ENCODE results near the gene RHAG.
"Not testable (repeated sequence)": the region's sequence is repeated elsewhere in the genome, so short reads cannot be mapped to it uniquely, and the experiment has no call there.

RHAG gene

DNA sequence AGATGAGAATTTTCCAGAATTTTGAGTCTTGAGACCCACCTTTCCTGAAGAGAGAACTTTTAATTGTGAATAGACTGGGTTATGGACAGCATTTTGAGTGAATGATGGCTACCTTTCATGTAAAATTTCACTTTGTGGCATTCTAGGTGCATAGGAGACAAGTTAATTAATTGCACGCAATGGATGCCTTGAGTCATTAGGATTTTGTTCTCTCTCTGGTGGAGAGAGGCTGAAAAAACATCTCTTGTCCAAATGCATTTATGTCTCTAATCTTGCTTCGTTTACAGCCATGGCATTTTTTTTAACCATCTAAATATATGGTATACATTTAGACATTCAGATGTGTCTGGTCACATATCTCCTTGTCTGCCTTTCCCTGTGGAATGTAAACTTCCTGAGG, 3.1 kb downstream of the RHAG start:
- DNase-seq (ENCODE audit: extremely low read depth, low read depth) = no peak
- TF ChIP-seq, protein P1, sequence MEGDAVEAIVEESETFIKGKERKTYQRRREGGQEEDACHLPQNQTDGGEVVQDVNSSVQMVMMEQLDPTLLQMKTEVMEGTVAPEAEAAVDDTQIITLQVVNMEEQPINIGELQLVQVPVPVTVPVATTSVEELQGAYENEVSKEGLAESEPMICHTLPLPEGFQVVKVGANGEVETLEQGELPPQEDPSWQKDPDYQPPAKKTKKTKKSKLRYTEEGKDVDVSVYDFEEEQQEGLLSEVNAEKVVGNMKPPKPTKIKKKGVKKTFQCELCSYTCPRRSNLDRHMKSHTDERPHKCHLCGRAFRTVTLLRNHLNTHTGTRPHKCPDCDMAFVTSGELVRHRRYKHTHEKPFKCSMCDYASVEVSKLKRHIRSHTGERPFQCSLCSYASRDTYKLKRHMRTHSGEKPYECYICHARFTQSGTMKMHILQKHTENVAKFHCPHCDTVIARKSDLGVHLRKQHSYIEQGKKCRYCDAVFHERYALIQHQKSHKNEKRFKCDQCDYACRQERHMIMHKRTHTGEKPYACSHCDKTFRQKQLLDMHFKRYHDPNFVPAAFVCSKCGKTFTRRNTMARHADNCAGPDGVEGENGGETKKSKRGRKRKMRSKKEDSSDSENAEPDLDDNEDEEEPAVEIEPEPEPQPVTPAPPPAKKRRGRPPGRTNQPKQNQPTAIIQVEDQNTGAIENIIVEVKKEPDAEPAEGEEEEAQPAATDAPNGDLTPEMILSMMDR (IDR thresholded peaks at IDR 0.05; ENCODE audit: low read depth, low read length, missing control alignments) = no peak

DNA sequence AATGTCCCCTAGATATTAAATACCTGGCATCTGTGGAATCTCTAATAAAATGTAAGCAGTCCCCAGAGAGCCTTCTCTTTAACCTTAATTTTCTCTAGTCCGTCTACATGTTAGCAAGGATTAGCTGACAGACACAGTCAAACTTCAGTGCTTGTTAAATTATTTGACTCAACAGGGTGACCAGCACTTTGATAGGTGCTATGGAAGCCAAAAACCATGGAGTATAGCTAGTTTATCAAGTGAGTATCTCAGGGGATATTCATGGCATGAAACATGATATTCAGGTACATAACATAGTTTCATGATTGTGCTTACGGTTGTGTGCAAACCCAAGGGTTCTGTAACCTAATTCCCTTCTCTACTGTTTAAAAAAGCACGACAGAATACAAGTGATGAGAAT, 3.9 kb downstream of the RHAG start:
- no peak for DNase-seq (ENCODE audit: extremely low read depth, low read depth)
- no peak overlapping the region for H3K4me3 ChIP-seq (replicated peaks; ENCODE audit: low read depth, low read length)
- TF ChIP-seq, protein P1 (IDR thresholded peaks at IDR 0.05; ENCODE audit: low read depth, low read length, missing control alignments) = no peak

More for the DNA sequence above, 3.1 kb downstream of the RHAG start:
- H3K4me3 ChIP-seq (replicated peaks; ENCODE audit: low read depth, low read length) = no peak overlapping the region

- not testable (repeated sequence) for H3K4me3 ChIP-seq (replicated peaks; ENCODE audit: low read depth, low read length); DNase-seq (ENCODE audit: extremely low read depth, low read depth)
These were observed 7.1 kb downstream of the RHAG start for GRCh38 chr6:49629485-49630088.

GRCh38 chr6:49626811-49627210, 9.8 kb downstream of the RHAG start:
- DNase-seq (ENCODE audit: extremely low read depth, low read depth) = no peak
- no peak overlapping the region for H3K4me3 ChIP-seq (replicated peaks; ENCODE audit: low read depth, low read length)
- TF ChIP-seq, protein P1 (IDR thresholded peaks at IDR 0.05; ENCODE audit: low read depth, low read length, missing control alignments) = no peak

GRCh38 chr6:49618257-49618656, 18.4 kb downstream of the RHAG start:
- H3K4me3 ChIP-seq (replicated peaks; ENCODE audit: low read depth, low read length) = no peak overlapping the region
- DNase-seq (ENCODE audit: extremely low read depth, low read depth) = no peak
- TF ChIP-seq, protein P1 (IDR thresholded peaks at IDR 0.05; ENCODE audit: low read depth, low read length, missing control alignments) = no peak

- H3K4me3 ChIP-seq (replicated peaks; ENCODE audit: low read depth, low read length); DNase-seq (ENCODE audit: extremely low read depth, low read depth): not testable (repeated sequence)
These were observed 22.5 kb downstream of the RHAG start for GRCh38 chr6:49614144-49614543.

DNA sequence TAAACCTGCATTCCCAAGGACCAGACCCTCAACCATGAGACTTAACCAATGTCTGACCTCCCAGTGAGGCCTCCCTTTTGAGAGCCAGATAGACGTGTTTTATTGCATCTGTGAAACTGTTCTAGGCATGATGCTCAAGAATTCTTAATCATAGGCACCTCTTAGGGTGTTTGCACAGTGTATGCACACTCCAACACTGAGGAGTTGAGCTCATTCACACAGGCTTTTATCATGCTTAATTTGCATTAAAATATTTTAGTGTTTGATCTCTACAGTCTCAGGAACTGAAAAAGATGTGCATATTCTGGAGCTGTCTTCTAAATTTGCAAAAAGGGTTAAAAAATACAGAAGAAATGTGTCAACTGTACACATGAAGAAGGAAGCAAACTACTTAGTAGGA, 27.4 kb downstream of the RHAG start:
- no peak overlapping the region for H3K4me3 ChIP-seq (replicated peaks; ENCODE audit: low read depth, low read length)
- DNase-seq (ENCODE audit: extremely low read depth, low read depth) = no peak
- TF ChIP-seq, protein P1 (IDR thresholded peaks at IDR 0.05; ENCODE audit: low read depth, low read length, missing control alignments) = no peak

DNA sequence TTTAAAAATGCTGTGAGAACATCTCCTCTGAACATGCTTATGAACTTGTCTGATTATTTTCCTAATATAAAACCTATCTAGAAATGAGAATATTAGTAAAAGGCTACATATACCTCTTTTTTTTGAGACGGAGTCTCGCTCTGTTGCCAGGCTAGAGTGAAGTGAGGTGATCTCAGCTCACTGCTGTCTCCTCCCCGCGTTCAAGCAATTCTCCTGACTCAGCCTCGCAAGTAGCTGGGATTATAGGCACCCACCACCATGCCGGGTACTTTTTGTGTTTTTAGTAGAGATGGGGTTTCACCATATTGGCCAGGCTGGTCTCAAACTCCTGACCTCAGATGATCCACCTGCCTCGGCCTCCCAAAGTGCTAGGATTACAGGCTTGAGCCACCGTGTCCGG, 28.4 kb downstream of the RHAG start:
- not testable (repeated sequence) for H3K4me3 ChIP-seq (replicated peaks; ENCODE audit: low read depth, low read length); DNase-seq (ENCODE audit: extremely low read depth, low read depth)

Measured in HFF-Myc (cell line).